GM23338 (cell line): ENCODE data around the gene BNIPL.

Experiments
- CREB1 ChIP-seq: fragments of 250-450 bp; sonication (Bioruptor Pico); IDR thresholded peaks from 2 replicates; pipeline ENCODE4 v1.5.0; 2020; ENCODE audit warnings: low read depth, mild to moderate bottlenecking, moderate library complexity
- CTCF ChIP-seq, 2 experiments: fragments of 200-600 bp in 1 of 2; sonication (generic) in 1 of 2; conservative IDR thresholded peaks; 2 replicates each; pipeline versions ENCODE4 v1.5.1 to v1.6.1; 2016 to 2017; ENCODE audit warnings: antibody characterized with exemption in 2 of 2, low read depth in 2 of 2, mild to moderate bottlenecking in 2 of 2, moderate library complexity in 1 of 2
- ETS1 ChIP-seq: IDR thresholded peaks from 2 replicates; pipeline ENCODE4 v1.6.1; 2016; ENCODE audit warnings: antibody characterized with exemption
- EZH2 ChIP-seq: fragments of 200-600 bp; sonication (generic); IDR thresholded peaks from one replicate; pipeline ENCODE4 v1.8.0; 2017; ENCODE audit warnings: antibody characterized with exemption, mild to moderate bottlenecking, low read depth; ENCODE audit not compliant: unreplicated experiment
- EZH2phosphoT487 ChIP-seq: fragments of 200-600 bp; sonication (generic); IDR thresholded peaks from one replicate; pipeline ENCODE4 v1.8.1; 2018; ENCODE audit warnings: antibody characterized with exemption; ENCODE audit not compliant: unreplicated experiment
- JUNB ChIP-seq: IDR thresholded peaks from one replicate; pipeline ENCODE4 v1.6.1; 2016; ENCODE audit warnings: antibody characterized with exemption; ENCODE audit not compliant: unreplicated experiment
- NANOG ChIP-seq: IDR thresholded peaks from 2 replicates; pipeline ENCODE4 v1.6.1; 2016; ENCODE audit warnings: antibody characterized with exemption, borderline replicate concordance
- POLR2AphosphoS5 ChIP-seq: IDR thresholded peaks from 2 replicates; pipeline ENCODE4 v1.6.1; 2016; ENCODE audit warnings: antibody characterized with exemption, low read depth
- REST ChIP-seq: IDR thresholded peaks from one replicate; pipeline ENCODE4 v1.6.1; 2018; ENCODE audit warnings: antibody characterized with exemption; ENCODE audit not compliant: unreplicated experiment
- STAT1 ChIP-seq: IDR thresholded peaks from one replicate; pipeline ENCODE4 v1.6.1; 2016; ENCODE audit warnings: antibody characterized with exemption; ENCODE audit not compliant: unreplicated experiment
- ZNF114 ChIP-seq: fragments of 250-450 bp; sonication (Bioruptor Pico); IDR thresholded peaks from 2 replicates; pipeline ENCODE4 v1.5.0; 2020; ENCODE audit warnings: mild to moderate bottlenecking, moderate library complexity
- ZNF331 ChIP-seq: fragments of 250-450 bp; sonication (Bioruptor Pico); IDR thresholded peaks from 2 replicates; pipeline ENCODE4 v1.5.0; 2020; ENCODE audit warnings: low read depth, mild to moderate bottlenecking, moderate library complexity

GRCh38 chr1:151037032-151037431 lies 646 bp downstream of the BNIPL start:
- TF ChIP-seq POLR2AphosphoS5 (no peak), JUNB (no peak), CTCF (conservative IDR thresholded peaks at IDR 0.05; ENCODE audit: low read depth in 2 of 2) (no peak), REST (no peak), EZH2 (no peak), CREB1 (CRISPR knock-in tag) (no peak), EZH2phosphoT487 (no peak), ZNF114 (CRISPR knock-in tag) (no peak), STAT1 (no peak), ETS1 (no peak), NANOG (no peak), ZNF331 (CRISPR knock-in tag) (no peak)
